Adrenal gland (tissue), 5 donors: ENCODE results near the gene BRAP.

ENCODE experiments used
- CTCF ChIP-seq, 6 experiments: fragments of 450-650 bp in 4 of 6; fragments of 200-600 bp in 2 of 6; sonication (generic) in 1 of 6; IDR thresholded peaks; 1 replicate in 5 of 6; 2 replicates in 1 of 6; pipeline versions ENCODE4 v1.5.1 to v1.8.0; 2016 to 2021; ENCODE audit warnings: antibody characterized with exemption in 6 of 6, mild to moderate bottlenecking in 2 of 6, moderate library complexity in 1 of 6
- POLR2A ChIP-seq, 2 donors: fragments of 450-650 bp; IDR thresholded peaks; one replicate each; pipeline ENCODE4 v1.6.1; 2017; ENCODE audit warnings: antibody characterized with exemption in 2 of 2, mild to moderate bottlenecking in 2 of 2, moderate library complexity in 1 of 2
- donor health status: DM: no; HTN: no; CAD: no.

DNA sequence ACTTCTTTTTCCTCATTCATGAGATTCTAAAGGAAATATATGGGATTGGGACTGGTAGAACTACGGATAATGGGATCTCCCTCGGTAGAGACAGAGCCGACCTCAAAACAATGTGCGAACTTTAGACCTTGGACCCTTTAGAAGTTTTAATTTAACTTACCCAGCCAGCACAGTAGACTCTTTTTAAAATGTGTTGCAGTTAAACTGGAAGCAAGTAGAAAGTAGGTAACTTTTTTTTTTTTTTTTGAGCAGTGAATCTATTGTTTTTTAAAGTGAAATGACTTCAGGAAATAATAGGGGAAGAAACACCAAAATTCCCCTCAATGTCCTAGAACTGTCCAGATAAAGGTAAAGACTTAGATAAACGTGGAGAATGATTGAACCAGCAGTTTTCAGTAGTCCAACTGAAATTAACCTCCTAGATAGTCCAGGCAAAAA, 85.5 kb downstream of the BRAP start:
- no peak for TF ChIP-seq CTCF (IDR thresholded peaks at IDR 0.05)
- no peak for TF ChIP-seq POLR2A (IDR thresholded peaks at IDR 0.05)
